Measurements from ENCODE around the gene MPIG6B.

Gene MPIG6B

DNA sequence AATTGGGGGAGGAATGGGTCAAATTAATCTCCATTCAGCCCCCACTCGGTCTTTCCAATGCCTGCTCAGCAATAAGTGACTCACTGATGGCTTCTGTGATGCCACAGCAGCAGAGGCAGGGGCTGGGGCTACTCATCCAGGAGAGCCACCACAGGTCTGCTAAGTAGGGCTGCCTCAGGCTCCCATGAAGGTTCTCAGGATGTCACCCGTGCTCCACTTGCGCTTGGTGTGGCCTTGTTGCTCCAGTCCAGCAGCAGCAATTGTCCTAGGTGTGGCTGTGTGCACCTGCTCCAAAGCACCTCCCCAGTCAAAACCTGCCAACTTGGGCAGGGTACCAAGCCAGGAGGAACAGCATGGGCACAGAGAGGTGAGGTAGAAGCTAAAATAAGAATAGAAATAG, 1.0 kb upstream of the MPIG6B start:
- no peak for DNase-seq

DNA sequence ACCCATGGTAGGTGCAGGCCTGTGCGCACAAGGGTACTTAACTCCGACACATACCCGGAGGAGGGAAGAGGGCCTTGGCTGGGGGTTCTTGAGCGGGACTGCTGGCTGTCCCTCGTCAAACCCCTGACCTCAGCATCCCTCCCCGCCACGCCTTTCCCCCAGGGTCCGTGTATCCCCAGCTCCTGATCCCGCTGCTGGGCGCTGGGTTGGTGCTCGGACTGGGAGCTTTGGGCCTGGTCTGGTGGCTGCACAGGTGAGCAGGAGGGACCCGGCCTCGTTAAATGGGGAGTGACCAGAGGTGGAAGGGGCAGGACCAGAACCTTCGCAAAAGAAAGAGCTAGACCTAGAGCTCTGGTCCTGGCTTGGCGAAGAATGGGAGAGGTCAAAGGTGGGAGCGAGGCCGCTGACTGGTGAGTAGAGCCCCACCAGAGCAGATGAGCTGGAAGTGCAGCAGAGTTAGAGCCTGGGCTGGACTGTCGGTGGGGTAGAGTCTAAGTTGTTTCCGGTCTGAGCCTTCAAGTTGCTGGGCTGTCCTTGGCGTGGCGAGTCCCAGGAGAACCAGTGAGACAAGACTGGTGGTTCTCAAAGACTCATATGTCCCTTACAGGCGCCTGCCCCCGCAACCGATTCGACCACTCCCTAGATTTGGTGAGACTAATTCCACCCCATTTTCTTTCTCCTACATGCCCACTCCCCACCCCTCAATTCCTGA, 963 bp downstream of the MPIG6B start:
- no peak for DNase-seq

DNA sequence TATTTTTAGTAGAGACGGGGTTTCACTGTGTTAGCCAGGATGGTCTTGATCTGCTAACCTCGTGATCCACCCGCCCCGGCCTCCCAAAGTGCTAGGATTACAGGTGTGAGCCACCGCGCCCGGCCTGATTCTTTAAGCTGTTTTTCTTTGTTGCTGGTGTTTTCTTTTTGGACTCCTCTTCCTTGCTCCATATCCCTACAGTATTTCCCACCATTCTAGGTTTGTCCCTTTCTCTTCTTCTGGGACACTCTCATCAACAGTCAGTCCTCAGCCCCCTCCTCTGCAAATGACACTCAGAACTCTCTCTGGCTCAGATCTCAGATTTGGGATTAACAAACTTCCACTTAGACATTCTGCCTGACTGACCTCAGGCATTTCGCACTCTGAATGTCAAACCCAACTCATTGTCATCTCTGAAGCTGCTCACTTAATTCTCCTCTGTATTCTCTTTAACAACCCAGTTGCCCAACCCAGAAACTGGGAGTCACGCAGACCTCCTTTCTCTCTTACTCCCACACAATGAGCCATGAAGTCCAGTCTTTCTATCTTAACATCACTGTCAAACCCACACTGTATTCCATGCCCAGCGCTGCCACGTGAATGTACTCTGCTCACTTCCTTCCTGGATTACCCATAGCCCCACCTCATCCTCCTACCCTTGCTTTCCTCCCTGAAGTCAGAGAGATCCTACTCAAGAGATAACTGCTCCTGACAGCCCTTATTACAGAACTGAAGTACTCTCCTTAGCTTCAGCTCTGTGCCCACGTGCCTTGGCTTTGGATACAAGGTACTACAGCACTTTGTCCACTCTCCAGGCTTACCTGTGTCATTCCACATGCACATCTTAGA, 2.6 kb downstream of the MPIG6B start:
- no peak for DNase-seq

DNA sequence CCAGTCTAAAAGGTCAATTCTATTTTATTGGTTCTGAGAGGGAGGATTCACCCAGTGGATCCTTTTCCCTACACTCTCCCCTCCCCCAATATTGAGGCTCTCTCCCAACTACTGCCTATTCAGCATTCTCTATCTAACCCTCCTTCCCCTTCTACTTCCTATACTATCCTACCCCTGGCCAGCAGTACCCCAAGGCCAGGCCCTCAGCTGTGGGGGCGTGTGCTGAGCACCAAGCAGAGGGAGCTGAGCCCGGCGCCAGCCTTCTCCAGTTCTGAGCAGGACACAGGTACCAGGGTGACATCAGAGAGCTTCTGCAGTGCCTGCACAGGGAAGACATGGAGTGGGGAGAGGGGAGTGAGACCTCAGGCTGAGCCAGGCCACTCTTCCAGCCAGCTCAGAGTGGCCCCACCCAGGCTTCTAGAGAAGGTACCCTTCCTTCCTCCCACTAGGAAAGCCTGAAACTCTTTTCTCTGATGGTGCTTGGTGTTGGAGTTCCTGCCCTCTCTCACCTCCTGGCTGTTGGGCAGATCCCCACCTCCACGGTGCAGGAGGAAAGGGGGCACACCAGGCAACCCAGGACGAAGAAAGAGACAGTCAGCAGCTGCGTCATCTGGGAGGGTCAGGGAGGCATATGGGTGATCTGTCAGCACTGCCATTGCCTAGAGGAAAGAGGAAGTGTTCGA, 4.0 kb downstream of the MPIG6B start:
- no peak for DNase-seq

DNA sequence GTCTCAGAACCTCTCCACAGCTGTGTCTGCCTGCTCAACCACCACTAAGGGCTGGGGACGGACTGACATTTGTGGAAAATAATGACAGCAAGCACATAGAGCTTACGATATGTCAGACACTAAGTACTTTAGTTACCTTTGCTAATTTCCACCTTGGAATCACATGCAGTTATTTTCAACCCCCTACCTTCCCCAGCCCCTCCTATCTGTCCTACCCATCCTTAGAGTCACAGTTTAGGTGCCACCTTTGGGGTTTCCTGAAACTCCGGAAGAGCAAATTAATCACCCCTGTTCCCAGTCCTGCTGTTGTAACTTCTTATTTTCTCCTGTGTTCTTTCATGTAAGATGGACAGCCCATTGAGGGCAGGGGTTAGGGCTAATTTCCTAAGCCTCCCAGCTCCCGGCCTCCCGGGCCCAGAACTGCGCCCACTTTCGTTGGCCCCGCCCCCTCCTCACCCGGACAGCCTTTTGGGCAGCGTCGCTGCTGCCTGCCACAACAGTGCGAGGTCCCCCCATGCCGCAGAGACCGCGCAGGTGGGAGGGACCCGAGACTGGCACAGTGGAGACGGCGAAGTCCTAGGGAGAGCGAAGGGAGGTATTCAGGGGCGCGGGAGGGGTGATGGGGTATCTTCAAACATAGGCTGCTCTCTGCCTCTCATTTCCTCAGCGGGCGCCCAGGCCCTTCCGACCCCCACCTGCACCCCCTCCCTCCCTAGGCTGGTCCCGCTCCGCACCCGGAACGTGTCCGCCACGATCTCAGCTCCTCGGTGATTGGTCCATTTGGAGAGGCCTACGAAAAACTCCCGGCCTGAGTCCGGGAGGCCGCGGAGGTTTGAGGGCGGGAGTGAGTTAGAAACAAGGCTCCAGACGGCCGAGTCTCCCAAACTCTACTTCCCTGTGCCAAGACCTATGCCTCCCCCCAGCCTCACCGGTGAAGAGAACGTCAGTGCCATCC, 4.8 kb downstream of the MPIG6B start:
- DNase-seq, result no peak

DNA sequence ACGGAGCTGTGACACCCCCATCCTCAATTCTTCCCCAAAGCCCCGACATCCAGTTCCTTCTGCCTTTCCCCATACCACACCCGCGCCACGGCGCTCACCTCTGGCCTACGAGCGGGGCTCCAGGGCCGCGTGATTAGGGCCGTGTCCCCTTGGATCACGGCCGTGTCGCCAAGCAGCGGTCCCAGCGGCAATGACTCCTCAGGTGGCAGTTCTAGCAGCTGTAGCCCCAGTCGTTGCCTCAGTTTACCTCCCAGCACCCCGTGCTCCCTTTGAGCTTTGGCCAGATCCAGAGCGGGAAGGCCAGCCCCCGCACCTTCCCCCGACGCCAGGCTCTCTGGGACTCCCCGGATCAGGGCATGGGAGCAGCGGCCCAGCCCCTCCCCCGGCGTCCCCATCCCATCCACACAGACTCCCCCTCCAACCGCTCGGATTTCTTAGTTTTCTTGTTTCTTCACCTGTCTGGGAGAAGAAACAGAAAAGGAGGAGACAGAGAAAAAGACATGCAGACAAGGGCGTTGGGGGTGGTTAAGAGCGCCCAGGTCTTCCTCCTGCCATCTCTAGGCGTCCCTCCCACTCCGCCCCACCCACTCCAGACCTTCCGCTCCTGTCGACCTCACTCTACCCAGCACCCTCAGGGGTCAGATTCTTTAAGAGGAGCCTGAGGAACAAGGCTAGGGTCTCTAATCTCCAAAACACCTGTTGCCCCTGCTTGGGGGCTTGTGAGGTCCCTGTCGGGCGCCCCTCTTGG, 5.8 kb downstream of the MPIG6B start, which contains the start of gene DDAH2:
DDAH2 (minus strand) TSS at position 533 of the 748 bp plus-strand sequence; CDS start at position 395, 138 bp downstream.
- DNase-seq, result no peak

DNA sequence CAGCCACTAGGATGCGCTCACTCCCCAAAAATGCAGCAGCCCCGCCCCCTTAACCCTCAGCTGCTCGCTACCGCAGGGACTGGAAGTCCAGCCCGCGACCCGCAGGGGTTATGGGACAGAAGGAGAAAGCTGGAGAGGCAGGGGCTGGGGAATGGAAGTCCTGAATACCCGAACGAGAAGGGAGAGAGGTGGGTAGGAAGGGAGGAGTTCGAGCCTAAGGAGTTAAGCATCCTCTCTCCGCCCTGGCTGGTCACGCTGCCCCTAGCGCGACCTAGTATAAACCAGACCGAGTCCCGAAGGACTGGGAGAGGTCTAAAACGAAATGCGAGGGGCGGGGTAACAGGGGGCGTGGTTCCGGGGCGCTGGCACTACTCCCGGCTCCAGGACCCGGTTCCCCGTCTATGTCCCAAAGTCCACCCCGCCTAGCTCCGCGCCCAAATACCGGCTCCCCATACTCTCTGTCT, 6.4 kb downstream of the MPIG6B start:
- DNase-seq, result peak; percentile 81

DNA sequence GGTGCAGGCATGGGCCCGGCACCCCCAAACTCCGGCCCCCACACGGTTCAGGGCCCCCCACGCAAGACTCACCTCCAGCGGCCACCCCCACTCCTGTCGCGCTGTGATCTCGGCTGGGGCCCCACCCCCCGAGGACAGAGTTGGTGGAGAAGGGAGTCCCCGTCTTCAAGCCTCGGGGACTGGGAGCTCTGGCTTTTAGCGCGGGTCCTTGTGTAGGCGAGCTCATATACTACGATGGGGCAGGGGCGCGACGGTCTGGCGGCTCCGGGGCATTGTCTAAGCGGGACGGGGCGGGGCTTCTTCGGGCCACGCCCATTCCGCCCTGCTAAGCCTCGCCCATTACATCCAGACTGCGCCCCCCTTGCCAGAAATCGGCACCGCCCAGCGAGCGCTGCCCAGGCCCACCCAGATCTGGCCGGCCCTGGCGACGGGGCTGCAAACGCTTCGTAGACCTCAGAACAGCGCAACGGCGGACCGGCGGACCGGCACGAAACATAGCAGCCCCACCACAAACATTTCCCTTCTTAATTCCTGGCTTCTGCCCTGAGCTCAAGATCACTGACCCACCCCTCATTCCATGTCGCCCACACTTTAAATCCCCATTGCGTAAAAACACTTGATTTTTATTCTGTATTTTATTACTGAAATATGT, 6.9 kb downstream of the MPIG6B start:
- peak; percentile 67 for DNase-seq

DNA sequence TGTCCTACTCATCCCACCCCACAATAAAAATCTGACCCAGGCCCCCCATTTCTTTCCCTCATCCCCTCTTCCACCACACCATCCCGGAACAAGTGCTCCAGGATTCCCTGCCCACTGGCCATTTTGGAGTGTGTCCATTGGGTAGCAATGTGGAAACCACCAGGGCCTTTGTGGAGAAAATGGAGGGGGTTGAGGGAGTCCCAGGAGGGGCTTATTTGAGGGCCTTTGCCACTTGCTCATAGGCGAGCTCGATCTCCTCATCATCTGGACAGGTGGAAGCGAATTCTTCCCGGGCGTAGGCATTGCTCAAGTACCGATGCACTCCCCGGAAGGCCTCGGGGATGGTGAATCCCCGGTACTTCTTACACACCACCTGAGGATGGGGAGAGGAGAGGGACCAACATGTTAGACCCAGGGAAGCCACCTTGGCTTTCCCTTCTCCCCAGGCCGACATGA, 7.5 kb downstream of the MPIG6B start:
- DNase-seq, result no peak

DNA sequence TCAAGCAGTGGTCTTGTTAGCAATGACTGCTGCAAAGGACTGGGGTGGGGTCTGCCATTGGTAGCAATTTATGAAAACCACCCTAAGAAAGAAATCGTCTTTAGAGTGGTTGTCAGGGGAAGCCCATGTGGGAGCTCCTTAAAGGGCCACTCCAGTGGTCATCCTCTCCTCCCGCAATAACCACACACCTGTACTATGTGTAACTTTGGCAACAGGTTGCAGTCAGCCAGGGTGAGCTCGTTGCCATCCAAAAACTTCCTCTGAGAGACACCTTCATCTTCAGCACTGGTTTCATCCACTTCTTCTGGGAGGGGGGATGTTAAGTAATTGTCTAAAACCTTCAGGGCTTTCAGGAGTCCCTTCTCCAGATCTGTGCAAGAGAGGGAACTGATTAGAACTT, 8.9 kb downstream of the MPIG6B start:
- no peak for DNase-seq

DNA sequence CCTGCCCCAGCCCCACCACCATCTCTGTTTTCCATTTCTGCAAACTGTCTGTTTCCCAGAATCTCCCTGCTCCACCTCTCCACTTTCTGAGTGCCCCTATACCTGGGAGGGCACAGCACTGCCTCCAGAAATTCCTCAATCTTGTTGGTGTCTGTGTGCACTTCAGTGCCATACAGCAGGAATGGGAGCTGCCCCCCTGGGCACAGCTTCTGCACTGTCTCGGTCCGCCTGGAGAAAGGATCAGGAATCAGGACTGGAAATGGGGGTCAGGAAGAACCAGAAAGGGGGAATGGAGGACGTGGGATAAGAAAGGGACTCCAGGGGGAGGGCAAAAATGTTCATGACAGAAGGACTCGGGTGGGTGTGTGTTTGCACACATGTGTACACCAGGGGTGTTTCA, 10.6 kb downstream of the MPIG6B start:
- no peak for DNase-seq

DNA sequence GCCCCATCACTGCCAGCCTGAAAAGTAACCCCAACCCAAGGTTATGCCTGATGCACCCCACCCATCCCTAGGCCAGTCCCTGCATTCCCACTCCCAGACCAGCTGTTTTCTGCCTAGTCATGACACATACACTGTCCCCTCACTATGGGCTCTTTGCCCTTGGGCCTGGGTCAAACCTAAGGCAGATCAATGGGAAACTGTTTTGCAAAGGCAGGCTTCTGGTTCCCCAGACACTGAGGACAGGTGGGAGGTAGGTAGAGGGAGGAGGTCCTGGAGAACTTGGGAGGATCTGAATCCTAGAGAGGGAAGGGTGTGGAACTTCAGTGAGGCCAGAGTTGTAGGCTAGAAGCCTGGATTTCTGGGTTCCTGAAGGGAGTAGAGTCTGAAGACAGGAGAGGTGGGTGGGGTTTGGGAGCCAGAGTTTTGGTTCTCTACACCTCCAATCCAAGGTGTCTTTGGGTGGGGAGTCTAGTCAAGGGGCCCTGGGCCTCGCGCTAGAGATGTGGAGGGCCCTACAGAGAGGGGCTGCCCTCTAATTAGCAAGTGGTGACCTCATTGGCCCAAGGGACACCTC, 11.2 kb downstream of the MPIG6B start:
- no peak for DNase-seq

DNA sequence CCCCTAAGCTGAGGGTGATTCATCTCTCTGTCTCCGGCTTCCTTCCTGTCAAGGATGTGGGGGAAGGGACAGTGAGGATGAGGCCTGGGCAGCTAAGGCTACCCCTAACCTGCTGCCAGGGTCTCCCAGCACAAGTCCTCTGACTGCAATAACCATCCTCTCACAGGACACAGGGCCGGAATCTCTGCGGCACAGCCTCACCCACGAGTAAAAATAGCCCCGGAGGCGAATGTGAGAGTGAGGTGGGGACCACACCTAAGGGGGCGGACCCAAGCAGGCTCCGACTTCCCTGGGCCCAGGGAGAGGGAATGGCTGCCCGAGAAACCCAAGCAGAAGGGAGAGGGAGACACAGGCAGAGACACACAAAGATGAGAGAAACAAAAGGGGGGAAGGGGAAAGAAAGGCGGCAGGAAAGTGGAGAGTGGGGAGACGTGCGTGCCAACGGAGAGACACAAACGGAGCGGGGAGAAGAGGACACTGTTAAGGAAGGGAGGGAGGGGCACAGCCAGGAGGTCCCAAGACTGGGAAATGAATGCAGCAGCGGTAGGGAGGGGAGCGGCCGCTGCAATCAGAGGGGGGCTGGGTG, 11.7 kb downstream of the MPIG6B start:
- peak; percentile 84 for DNase-seq

DNA sequence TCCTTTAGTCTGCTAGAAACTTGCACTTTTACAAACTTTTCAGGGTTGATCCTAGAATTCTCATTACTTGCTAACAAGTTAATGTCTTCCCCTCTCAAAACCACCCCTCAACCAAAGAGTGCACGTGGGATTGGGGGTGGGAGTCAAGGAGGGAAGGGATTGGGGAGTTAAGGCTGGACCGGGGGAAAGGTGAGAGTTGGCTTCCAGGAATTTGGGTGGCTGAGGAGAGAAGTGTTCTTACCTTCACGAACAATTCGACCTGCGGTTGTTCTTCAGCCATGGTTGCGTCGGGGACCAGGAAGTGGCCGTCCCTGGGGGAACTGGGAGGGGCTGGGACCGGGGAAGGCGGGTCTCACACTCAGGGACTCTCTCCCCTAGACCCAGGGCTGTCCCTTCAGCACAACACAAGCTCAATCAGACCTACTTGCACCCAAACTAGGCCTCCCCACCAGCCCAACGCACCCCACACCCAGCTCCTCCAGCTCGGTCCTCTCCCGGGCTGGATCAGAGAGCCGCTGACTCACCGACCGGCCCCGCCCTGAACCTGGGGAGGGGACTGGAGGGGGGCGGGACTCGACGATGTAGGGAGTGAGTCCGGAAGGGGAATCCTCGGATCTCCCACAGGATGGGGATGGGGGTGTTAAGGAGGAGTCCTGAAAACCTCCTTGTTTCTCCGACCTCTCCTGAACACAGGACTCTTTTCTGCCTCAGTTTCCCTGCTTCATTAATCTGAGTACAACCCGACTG, 13.0 kb downstream of the MPIG6B start, which contains the start of gene CLIC1:
CLIC1 (minus strand) TSS at position 510 of the 747 bp plus-strand sequence; CDS start at position 280, 230 bp downstream.
- peak; percentile 88 for DNase-seq

DNA sequence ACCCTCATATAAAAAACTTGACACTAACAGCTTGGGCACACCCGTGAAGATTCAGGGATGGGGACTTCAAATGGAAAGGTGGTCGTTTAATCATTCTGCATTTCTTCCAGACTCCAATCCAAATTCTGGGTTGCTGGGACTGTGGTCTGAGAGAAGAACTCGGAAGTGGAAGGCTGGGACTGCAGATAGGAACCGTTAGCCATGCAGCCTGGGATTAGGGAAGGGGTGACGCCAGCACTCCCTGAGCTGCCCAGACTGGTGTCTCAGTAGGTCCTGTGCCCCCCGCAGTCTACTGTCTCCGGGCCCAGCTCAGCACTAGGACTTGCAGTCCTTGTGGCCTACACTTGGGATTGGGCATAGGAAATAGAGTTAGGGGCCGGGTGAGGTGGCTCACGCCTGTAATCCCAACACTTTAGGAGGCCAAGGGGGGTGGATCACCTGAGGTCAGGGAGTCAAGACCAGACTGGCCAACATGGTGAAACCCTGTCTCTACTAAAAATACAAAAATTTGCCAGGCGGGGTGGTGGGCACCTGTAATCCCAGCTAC, 13.7 kb downstream of the MPIG6B start:
- no peak for DNase-seq

DNA sequence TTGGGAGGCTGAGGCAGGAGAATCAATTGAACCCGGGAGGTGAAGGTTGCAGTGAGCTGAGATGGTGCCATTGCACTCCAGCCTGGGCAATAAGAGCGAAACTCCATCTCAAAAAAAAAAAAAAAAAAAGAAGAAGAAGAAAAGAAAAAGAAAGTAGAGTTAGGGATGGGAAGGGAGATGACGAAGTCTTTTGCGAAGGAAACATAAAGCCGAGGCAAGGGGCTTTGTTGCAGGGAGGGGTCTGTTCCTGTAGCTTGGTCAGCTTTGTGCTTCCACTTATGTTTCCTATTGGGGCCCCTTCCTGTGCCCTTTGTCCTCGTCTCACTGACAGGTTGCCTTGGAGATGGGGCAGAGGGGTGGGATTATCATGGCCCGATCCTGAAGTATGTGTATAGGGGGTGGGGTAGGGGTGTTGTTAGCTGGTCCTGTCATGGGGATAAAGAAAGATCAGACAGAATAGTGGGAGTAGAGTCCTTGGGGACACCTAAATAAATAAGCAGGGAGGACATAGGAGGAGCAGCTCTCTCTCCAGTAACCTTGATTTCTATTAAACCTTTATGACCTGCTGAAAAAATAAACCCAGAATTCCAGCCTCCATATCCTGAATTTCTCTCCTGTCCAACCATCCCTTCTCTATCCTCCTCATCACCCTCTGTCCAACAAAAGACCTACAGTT, 14.3 kb downstream of the MPIG6B start:
- peak; percentile 31 for DNase-seq

DNA sequence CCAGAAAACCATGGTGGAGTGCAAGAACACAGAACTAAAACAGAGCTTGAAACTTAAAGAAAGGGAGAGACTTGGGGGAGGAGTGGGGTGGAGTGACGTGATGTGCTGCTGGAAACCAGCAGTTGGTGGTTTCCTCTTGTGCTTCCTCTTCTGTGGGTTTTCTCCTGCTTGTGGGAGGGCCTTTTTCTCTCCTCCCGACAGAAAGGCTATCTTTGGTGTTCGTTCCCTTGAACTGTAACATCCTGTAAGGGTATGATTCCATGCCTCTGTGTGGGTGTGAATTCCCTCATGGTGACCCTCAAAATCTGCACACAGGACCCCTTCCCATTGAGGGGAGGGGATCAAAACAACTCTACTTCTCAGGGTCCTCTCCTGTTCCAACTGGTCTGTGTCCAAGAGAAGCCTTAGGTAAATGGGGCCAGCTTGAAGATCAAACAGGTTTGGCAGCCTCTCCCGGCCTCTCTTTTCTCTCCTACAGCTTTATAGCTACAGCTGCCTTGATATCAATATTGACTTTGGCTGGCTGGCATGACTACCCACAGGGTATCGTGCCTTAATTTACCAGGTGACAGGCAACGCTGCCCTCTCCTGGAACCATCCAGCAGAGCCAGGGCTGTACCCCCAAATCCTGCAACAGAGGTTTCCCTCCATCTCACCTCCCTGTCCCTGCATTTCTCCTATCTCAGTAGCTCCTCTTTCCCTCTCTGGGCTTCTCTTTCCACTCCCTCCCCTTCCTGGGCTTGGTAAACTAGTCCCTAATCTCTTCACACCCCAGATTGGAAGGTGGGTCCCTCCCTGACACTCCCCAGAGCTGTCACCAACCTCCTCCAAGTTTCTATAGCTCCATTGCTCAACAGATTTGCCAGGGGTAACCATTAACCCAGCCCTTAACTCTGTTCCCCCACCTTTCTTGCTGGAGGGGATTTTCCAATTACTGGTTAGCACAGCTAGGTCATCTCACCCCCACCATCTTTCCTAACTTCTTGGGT, 15.1 kb downstream of the MPIG6B start:
- DNase-seq, result peak; percentile 90
